LHCN-M2 (cell line): ENCODE data around the gene METTL2A. TPM values are rescaled to one million over a fixed set of nuclear protein-coding genes. Genes with fewer than 3 reads are reported as not detected.
"Not testable (repeated sequence)": the region's sequence is repeated elsewhere in the genome, so short reads cannot be mapped to it uniquely, and the experiment has no call there.

ENCODE experiments used
- DNase-seq: peaks from one replicate; pipeline ENCODE4 v3.0.0-alpha.2; 2012; ENCODE audit warnings: low read depth
- polyA plus RNA-seq: library from polyadenylated mRNA; unstranded; fragments of >200 nt; gene quantifications from one replicate; pipeline ENCODE4 v1.2.1, GENCODE V29; 2012; ENCODE audit warnings: missing spikeins
- total RNA-seq: library from RNA; depleted of rRNA; stranded (reverse); fragments of >200 nt; gene quantifications from 2 replicates; pipeline ENCODE4 v1.2.3, GENCODE V29; 2014; rRNA removed

Gene METTL2A, protein sequence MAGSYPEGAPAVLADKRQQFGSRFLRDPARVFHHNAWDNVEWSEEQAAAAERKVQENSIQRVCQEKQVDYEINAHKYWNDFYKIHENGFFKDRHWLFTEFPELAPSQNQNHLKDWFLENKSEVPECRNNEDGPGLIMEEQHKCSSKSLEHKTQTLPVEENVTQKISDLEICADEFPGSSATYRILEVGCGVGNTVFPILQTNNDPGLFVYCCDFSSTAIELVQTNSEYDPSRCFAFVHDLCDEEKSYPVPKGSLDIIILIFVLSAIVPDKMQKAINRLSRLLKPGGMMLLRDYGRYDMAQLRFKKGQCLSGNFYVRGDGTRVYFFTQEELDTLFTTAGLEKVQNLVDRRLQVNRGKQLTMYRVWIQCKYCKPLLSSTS
- total RNA-seq, result 17.8 and 23.1 TPM in 2 replicates
- 12.2 TPM for polyA plus RNA-seq

DNA sequence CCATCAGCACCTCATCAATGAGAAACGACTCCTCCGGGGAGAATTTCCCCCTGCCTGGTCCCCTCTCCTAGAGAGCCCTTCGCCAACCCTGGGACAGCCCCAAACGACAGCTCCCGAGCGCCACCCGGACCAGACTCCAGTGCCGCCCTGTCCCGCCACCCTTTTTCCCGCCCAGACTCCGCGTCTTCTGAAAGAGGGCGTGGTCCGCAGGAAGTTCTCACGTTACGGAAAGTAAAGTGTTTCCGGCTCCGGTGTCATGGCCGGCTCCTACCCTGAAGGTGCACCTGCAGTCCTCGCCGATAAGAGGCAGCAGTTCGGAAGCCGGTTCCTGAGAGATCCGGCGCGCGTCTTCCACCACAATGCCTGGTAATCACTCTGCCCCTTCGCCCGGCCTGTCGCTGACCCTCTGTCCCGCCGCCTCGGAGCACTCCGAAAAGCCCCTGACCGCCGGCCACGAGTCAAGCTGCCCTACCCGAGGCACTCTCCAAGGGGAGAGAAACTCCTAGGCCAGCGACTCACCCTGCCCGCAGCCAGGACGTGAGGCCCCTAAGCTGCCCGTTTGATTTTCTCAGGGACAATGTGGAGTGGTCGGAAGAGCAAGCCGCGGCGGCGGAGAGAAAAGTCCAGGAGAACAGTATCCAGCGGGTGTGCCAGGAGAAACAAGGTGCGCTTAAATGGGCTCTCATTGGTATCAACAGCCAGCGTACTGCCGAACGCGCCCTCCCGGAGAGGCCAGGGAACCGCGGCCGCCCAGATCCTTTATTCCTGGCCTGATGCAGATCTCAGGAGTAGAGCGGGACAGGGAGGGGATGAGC is at the start of gene METTL2A:
TSS of gene METTL2A (plus strand) at position 251 of the 815 bp plus-strand sequence. CDS start at position 257, 6 bp downstream.
- DNase-seq, result peak; percentile 84

DNA sequence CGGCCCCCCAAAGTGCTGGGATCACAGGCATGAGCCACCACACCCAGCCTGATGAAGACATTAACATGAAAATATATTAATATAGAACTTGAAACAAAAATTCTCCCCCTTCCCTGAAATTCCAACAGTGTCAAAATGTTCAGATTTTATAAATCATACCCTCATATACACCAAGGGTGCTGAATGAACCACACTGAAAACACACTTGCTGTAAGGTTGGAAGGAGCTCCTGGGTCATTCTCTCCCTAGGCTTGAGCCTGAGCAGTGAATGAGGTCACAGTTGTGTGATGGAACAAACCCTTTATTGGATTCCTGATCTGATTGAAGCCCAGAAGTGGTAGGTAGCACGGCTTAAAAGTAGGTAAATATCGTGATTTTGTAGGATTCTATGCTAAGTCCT is 43.4 kb upstream of the METTL2A start, which contains the start of gene EFCAB3:
TSS of gene EFCAB3 (plus strand) at position 301 of the 400 bp plus-strand sequence. CDS start 2,427 bp downstream, outside the sequence.
- no peak for DNase-seq

DNA sequence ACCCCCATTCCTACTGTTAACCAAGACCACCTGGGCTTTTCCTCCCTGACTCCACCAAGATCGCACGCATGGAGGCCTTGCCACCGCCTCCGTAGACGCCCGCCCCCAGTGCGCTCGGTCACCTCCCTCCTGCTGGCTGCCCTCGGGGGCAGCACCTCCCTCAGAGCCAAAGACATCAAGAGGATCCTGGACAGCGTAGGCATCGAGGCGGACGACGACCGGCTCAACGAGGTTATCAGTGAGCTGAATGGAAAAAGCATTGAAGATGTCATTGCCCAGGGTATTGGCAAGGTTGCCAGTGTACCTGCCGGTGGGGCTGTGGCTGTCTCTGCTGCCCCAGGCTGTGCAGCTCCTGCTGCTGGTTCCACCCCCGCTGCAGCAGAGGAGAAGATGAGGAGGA is 42.1 kb upstream of the METTL2A start:
- DNase-seq, result no peak

DNA sequence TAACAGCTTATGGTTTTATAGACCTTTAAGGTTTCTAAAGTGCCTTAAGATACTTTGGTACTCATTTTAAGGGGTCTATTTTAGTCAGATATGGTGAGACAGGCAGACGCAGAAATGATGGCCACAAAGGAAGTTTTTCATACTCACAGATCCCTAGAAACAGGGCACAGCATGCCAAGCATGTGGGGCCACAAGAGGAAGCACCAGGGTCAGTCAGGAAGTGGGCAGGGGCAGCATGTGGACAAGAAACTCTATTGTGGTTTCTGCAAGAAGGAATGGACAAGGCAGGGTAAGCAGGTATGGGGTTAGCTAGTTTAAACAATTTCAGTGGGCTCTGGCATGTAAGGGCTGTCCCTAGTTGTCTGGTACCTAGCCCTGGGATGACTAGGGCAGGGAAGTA is 34.8 kb upstream of the METTL2A start:
- DNase-seq, result no peak

DNA sequence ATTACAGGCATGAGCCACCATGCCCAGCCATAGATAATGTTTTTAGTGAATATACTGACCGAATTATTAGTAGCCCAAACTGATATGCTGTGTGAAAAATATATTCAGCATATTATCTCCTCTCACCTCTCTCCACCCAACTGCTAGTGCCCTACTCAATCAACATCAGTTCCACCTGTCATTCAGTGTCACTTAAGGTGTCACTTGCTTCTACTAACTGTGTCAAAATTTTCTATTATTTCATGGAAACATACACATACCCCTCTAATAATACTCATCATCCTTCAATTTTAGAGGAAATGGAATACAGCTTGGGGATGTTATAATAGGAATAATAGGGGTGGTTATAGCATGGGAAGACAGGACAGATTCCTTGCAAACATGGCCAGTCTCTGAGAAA is 30.8 kb upstream of the METTL2A start:
- DNase-seq, result no peak

DNA sequence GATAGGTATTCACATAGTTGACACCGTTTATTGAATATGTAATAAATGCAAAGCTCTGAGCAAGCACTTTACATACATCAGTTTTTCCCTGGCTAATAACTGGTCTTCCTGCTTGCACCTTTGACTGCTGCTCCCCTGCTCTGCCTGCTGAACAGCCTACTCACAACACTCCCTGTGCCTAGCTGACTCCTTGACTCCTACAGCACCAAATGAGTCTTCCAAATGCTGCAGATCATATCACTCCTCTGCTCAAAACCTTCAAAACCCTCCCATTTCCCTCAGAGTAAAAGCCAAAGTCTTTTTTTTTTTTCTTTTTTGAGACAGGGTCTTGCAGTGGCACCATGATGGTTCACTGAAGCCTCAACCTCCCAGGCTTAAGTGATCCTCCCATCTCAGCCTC is 24.8 kb upstream of the METTL2A start:
- no peak for DNase-seq

DNA sequence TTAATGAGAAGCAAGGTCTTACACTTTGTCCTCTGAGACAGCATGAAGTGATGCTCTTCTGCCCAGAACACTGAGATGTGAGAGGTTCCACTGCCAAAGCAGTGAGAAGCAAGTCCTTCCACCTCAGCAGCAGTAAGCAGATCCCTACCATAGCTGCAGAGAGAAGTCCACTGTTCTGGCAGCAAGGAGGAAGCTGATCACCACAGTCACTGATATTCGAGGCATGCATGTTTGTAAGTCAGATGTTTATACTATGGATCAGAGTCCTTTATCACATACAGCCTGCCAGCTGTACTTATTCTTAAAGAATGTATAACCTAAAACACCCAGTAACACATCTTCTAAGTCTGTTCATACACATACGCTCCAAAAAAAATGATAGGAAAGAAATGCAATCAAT is 18.2 kb upstream of the METTL2A start:
- DNase-seq, result no peak

DNA sequence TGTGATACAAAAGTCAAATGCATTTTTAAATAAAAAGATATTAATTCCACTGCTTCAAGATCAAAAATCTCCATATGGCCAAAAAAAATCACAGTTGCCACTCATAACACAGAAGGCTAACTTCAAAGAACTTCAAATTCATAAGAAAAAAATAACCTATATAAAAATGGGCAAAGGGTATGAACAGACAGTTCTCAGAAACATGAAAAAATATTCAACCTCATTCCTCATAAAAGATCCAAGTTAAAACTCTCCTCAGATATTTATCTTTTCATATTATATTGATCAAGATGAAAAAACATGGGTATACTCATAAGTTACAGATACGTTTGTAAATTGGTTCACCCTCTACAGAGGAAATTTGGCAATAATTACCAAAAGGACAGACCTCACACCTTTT is 10.6 kb upstream of the METTL2A start:
- DNase-seq, result not testable (repeated sequence)

DNA sequence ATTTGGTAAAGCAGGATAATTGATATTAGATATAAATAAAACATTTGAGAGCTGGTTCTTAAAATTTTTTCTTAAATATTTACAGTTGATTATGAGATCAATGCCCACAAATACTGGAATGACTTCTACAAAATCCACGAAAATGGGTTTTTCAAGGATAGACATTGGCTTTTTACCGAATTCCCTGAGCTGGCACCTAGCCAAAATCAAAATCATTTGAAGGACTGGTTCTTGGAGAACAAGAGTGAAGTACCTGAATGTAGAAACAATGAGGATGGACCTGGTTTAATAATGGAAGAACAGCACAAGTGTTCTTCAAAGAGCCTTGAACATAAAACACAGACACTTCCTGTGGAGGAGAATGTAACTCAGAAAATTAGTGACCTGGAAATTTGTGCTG is 2.5 kb downstream of the METTL2A start:
- not testable (repeated sequence) for DNase-seq

DNA sequence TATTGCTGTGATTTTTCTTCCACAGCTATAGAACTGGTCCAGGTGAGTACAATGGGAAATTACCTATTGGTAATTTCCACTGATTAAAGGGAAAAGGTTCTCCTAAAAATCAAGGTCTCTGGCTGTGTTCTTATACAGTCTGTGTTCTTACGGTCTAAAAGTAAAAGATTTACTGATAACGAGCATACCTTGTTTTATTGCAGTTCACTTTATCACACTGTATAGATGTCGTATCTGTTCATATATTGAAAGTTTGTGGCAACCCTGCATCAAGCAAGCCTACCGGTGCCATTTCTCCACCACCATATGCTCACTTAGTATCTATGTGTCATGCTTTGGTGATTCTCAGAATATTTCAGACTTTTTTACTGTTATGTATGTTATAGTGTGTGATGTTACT is 11.6 kb downstream of the METTL2A start:
- DNase-seq, result not testable (repeated sequence)

DNA sequence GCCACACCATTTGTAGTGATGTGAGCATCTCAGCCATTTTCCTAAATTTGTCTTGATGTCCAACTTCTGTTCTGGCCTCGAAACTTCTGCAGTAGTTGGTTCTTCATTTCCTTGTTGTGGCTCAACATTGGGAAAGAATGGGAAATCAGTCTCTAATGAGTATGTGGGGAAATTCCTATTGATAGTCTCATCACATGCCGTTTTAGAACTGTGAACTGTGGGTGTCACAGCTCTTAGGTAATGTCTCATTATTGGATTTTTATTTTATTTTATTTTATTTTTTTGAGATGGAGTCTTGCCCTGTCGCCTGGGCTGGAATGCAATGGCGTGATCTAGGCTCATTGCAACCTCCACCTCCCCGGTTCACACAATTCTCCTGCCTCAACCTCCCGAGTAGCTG is 17.5 kb downstream of the METTL2A start:
- not testable (repeated sequence) for DNase-seq

DNA sequence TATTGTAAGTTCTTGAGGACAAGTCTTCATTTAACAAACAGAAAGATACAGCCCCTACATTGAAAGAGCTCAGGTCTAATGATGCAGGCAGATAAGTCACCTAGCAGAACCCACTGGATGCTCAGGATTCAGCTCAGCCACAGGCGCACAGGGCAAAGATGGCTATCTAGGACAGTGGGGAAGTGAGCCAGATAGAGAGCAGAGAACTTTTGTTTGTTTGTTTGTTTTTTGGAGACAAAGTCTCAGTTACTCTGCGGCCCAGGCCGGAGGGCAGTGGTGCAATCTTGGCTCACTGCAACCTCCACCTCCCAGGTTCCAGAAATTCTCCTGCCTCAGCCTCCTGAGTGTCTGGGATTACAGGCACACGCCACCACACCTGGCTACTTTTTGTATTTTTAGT is 20.4 kb downstream of the METTL2A start:
- no peak for DNase-seq

DNA sequence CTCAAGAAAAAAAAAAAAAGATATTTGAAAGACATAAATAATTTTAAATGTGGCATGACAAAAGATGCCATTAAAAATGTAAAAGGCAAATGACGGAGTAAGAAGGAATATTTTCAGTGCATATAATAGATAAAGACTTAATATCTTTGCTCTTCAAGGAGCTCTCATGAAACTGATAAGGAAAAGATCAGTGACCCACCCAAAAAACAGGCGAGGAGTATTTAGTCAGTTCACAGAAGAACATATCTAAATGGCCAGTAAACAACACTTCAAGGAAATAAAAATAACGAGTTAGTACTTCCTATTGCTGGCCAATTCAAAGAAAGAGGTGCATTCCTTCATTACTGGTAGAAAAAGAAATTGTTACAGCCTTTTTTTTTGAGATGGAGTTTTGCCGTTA is 22.1 kb downstream of the METTL2A start:
- DNase-seq, result not testable (repeated sequence)

DNA sequence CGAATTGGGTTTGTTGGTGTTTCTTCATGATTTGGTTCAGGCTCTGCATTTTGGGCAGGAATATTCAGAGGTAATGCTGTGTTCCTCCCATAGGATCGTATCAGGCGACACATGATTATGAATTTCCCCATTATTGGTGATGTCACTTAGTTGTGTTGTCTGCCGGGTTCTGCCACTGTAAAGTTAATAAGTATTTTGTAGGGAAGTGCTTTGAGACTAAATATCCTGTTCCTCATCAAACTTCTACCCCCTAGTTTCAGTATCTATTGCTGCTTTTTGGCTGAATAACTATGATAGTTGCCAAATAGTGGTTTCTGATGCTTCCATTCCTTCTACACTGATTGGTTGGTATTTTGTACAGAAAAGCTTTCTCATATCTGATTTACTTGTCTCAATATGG is 28.5 kb downstream of the METTL2A start:
- not testable (repeated sequence) for DNase-seq

DNA sequence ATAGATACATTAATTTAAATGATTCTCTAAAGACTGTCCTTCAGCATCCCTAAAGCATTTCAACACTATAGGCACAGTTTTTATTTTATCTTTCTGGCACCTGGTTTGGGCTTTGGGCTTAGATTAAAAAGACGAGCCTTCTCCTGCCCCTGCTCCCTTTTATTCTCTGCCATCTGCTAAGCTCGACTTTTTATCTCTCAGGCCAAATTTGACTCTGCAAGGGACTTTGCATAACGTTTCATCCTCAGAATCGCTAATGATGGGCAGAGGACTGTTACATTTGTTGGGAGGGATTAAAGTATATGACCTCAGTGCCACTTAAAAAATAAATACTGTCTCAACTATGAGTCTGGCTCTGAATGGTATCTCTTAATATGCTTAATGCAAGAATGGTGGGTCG is 29.3 kb downstream of the METTL2A start:
- DNase-seq, result not testable (repeated sequence)

DNA sequence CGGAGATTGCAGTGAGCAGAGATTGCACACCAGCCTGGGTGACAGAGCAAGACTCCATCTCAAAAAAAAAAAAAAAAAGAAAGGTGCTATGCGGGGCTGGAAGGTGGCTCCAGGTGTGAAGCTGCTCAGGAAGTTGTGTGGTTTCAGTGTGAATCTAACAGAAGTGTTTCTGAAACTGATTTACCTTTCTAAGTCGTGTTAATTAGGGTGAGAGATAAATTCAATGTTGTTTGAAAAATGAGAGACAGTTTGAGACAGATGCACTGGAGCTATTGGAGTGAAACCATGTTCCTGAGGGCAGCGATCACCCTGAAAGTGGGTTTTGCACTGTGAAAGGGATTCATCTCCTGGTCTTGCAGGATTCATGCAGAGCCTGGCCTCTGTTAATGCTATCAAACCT is 30.0 kb downstream of the METTL2A start:
- DNase-seq, result not testable (repeated sequence)

DNA sequence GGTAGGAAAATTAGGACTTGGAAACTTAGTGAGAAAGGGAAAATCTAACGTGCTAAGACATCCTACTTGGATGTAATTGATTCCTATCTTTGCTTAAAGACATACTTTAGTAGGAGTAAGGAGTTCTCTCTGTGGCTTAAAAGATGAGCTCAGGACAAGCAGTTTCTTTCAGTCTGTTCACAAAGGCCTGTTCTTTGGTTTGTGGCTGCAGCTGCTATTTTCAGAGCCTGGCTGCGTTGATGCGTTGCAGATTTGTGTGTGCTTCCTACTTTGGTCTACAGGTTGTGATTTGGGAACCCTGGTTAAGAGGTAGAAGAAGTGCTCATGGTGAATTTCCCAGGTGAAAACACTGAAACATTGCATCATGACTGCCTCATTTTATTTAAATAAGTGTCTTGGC is 30.4 kb downstream of the METTL2A start:
- DNase-seq, result not testable (repeated sequence)

DNA sequence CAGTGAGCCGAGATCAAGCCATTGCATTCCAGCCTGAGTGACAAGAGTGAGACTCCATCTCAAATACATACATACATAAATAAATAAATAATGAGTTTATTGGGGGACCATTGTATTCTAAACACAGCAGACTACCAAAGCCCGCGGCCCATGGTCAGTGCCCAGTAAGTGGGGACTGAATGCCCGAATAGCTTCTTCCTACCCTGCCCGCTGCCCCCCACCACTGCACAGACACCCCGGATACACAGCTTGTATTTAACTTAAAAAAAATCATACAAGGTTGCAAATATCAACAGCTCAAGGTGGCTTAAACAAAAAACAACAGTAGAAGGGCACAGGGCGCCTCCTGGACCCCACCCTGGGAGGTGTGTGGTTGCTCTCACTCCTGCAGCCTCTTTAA is 32.3 kb downstream of the METTL2A start:
- DNase-seq, result no peak

DNA sequence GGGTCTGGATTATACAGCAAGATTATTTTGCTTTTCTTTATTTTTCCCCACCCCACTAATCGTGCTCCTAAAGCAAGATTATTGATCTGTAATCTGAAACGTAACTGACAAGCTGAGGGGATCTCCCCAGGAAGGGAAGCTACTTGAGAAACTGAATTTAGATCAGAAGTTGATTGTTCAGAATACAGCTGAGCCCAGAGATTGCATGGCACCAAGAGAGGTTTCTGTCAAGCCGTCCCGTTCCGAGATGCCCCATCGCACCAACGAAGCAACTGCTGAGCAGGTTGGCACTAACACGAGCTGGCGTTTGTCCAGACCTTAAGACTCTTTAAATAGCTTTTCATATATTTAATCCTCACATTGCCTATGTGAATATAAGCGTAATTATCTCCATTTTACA is 34.8 kb downstream of the METTL2A start:
- DNase-seq, result not testable (repeated sequence)

DNA sequence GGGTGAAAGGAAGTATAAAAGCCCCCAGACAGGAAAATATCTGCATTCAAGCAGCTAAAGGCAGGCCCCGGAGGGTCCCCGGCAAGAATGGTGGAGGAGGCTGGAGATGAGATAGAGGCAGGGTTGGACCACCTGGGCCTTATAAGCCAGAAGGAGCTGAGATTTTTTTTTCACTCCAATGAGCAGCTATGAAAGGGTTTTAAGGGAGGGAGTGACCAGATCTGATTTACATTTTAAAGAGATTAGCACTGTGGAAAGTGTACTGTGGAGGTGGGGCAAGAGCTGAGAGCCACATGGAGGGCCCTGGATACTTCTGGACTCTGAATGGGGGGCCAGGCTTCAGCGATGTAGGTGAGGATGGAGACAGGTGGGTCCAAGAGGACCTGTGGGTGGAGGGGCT is 40.7 kb downstream of the METTL2A start:
- DNase-seq, result not testable (repeated sequence)

DNA sequence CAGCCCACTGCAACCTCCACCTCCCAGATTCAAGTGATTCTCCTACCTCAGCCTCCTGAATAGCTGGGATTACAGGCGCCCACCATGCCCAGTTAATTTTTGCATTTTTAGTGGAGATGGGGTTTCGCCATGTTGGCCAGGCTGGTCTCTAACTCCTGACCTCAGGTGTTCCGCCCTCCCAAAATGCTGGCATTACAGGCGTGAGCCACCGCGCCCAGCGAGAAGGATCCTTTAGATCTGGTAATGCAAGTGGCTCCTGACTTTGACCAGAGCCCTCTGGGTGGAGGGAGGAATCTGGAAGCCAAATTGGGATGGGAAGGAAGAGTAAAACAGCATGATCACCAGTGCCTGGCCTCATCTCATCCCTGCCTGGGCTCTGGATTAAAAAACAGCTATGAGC is 41.6 kb downstream of the METTL2A start:
- not testable (repeated sequence) for DNase-seq

DNA sequence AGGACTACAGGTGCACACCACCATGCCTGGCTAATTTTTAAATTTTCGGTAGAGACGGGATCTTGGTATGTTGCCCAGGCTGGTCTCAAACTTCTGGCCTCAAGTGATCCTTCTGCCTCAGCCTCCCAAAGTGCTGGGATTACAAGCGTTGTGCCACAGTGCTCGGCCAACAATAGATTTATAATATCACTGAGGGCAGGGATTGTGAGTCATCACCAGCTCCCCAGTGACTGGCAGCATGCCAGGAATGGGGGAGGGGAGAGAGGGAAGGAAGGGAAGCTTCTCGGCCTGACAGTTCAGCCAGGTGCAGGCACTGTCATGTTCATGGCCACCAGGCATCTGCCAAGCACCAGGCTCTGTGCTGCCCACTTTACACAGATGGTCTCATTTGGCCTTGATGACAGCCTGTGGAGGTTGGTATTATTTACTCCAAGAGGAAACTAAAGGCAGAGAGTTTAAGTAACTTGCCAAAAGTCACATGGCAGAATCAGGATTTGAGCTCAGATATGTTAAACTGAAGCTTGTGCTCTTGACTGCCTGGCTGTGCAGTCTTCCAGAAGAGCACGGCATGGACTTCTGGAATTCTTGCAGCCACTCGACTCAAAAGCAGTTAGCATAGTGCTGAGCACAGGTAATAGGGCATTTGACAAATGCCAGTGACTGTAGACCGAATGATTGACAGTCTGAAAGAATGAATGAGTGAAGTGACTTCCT is 47.1 kb downstream of the METTL2A start:
- DNase-seq, result peak; percentile 88
